ENCODE measurements around the gene INPP4A.
A peak's percentile ranks its signal among the peaks of the same experiment; 100 is the strongest.

The INPP4A gene

GRCh38 chr2:98598781-98599428, 154.2 kb downstream of the INPP4A start:
- Histone ChIP-seq H3K27me3 (ENCODE audit: low read depth, low read length) (no peaks in the 10 kb centered on the region), H3K79me2 (ENCODE audit: low read length) (peaks cover 5% of the 10 kb centered on the region), H3K4me1 (ENCODE audit: low read length) (no peaks in the 10 kb centered on the region), H2AFZ (ENCODE audit: low read depth, low read length) (no peak overlapping the region), H4K20me1 (ENCODE audit: insufficient read depth, low read length) (0 out of 2 replicates have a peak, but pooled peaks cover 2% of the 10 kb centered on the region), H3K4me2 (ENCODE audit: low read length) (no peak overlapping the region), H3K9me3 (ENCODE audit: insufficient read depth, low read length) (no peaks in the 10 kb centered on the region), H3K27ac (ENCODE audit: low read length) (no peak overlapping the region), H3K4me3 (ENCODE audit: low read length) (no peak overlapping the region), H3K9ac (ENCODE audit: low read length) (no peak overlapping the region), H3K36me3 (replicated peaks; ENCODE audit: low read depth, low read length) (peaks cover 28% of the 10 kb centered on the region)
- no peak for TF ChIP-seq EZH2phosphoT487 (IDR thresholded peaks at IDR 0.05; ENCODE audit: low read depth)
- TF ChIP-seq, protein P1, sequence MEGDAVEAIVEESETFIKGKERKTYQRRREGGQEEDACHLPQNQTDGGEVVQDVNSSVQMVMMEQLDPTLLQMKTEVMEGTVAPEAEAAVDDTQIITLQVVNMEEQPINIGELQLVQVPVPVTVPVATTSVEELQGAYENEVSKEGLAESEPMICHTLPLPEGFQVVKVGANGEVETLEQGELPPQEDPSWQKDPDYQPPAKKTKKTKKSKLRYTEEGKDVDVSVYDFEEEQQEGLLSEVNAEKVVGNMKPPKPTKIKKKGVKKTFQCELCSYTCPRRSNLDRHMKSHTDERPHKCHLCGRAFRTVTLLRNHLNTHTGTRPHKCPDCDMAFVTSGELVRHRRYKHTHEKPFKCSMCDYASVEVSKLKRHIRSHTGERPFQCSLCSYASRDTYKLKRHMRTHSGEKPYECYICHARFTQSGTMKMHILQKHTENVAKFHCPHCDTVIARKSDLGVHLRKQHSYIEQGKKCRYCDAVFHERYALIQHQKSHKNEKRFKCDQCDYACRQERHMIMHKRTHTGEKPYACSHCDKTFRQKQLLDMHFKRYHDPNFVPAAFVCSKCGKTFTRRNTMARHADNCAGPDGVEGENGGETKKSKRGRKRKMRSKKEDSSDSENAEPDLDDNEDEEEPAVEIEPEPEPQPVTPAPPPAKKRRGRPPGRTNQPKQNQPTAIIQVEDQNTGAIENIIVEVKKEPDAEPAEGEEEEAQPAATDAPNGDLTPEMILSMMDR (IDR thresholded peaks at IDR 0.05; ENCODE audit: low read depth, low read length): no peak

DNA sequence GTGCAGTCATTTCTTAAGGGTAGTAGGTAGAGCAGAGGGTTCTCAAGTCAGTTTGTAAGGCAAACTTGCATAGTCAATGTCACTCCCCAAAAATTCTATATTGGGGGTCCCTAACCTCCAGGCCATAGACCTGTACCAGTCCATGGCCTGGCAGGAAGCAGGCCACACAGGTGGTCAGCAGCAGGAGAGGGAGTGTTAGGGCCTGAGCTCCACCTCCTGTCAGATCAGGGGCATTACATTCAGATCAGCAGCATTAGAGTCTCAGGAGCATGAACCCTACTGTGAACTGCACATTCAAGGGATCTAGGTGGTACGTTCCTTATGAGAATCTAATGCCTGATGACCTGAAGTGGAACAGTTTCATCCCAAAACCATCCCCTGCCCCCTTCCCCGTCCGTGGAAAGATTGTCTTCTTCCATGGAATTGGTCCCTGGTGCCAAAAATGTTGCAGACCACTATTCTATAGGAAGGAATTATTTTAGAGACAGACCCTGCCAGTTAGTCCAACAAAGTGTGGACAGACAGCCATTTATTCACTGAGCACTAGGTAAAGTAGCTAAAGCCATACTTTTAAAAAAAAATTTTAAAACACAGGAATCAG, 157.0 kb downstream of the INPP4A start:
- Histone ChIP-seq H3K9ac (ENCODE audit: low read length) (no peak overlapping the region), H3K36me3 (replicated peaks; ENCODE audit: low read depth, low read length) (peaks cover 28% of the 10 kb centered on the region)
- TF ChIP-seq, protein P1 (IDR thresholded peaks at IDR 0.05; ENCODE audit: low read depth, low read length): peak; percentile 71
- TF ChIP-seq EZH2phosphoT487 (IDR thresholded peaks at IDR 0.05; ENCODE audit: low read depth): no peak

DNA sequence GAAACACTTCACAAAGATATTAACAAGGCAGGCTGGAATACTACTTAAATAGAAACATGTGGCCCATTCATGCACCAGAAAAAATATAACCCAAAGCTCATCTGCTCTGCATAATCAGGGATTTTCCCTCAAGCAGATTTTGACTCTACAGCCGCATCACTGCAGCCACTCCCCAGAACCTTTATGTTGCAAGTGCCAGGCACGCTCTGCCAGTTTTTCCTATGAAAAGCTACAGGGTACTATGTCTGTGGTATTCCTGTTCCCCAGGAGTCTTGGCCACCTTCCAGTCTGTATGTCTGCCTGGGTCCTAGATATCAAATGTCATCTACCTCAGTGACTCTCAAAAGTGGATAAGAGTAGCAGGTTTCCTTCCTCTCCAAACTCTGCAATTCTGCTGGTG, 159.9 kb downstream of the INPP4A start:
- Histone ChIP-seq H3K9ac (ENCODE audit: low read length) (no peak overlapping the region), H3K79me2 (ENCODE audit: low read length) (peaks cover 61% of the 10 kb centered on the region), H3K4me1 (ENCODE audit: low read length) (peaks cover 28% of the 10 kb centered on the region), H3K27me3 (ENCODE audit: low read depth, low read length) (no peaks in the 10 kb centered on the region), H3K27ac (ENCODE audit: low read length) (no peak overlapping the region), H3K4me2 (ENCODE audit: low read length) (peak overlapping the region; percentile 42), H3K36me3 (replicated peaks; ENCODE audit: low read depth, low read length) (peaks cover 22% of the 10 kb centered on the region), H4K20me1 (ENCODE audit: insufficient read depth, low read length) (peaks cover 30% of the 10 kb centered on the region), H3K4me3 (ENCODE audit: low read length) (no peak overlapping the region), H3K9me3 (ENCODE audit: insufficient read depth, low read length) (no peaks in the 10 kb centered on the region), H2AFZ (ENCODE audit: low read depth, low read length) (no peak overlapping the region)
- no peak for TF ChIP-seq EZH2phosphoT487 (IDR thresholded peaks at IDR 0.05; ENCODE audit: low read depth)
- TF ChIP-seq, protein P1 (IDR thresholded peaks at IDR 0.05; ENCODE audit: low read depth, low read length): no peak

More for the DNA sequence above, 157.0 kb downstream of the INPP4A start:
- peaks cover 14% of the 10 kb centered on the region for H3K4me1 ChIP-seq (ENCODE audit: low read length)
- no peaks in the 10 kb centered on the region for H3K27me3 ChIP-seq (ENCODE audit: low read depth, low read length)
- no peak overlapping the region for H2AFZ ChIP-seq (ENCODE audit: low read depth, low read length)
- no peaks in the 10 kb centered on the region for H3K9me3 ChIP-seq (ENCODE audit: insufficient read depth, low read length)
- peaks cover 32% of the 10 kb centered on the region for H3K79me2 ChIP-seq (ENCODE audit: low read length)
- peaks cover 21% of the 10 kb centered on the region for H4K20me1 ChIP-seq (ENCODE audit: insufficient read depth, low read length)
- H3K4me3 ChIP-seq (ENCODE audit: low read length): no peak overlapping the region
- H3K4me2 ChIP-seq (ENCODE audit: low read length): no peak overlapping the region
- H3K27ac ChIP-seq (ENCODE audit: low read length): no peak overlapping the region

- TF ChIP-seq EZH2phosphoT487 (IDR thresholded peaks at IDR 0.05; ENCODE audit: low read depth): no peak
- TF ChIP-seq, protein P1 (IDR thresholded peaks at IDR 0.05; ENCODE audit: low read depth, low read length): no peak
- no peak overlapping the region for H3K9ac ChIP-seq (ENCODE audit: low read length)
- no peak overlapping the region for H3K4me3 ChIP-seq (ENCODE audit: low read length)
- peaks cover 21% of the 10 kb centered on the region for H3K36me3 ChIP-seq (replicated peaks; ENCODE audit: low read depth, low read length)
- H4K20me1 ChIP-seq (ENCODE audit: insufficient read depth, low read length): peaks cover 30% of the 10 kb centered on the region
- no peak overlapping the region for H2AFZ ChIP-seq (ENCODE audit: low read depth, low read length)
- peak overlapping the region; percentile 42; the same call in 1 of the 2 replicates for H3K4me2 ChIP-seq (ENCODE audit: low read length)
- H3K27ac ChIP-seq (ENCODE audit: low read length): no peak overlapping the region
- no peaks in the 10 kb centered on the region for H3K27me3 ChIP-seq (ENCODE audit: low read depth, low read length)
- no peaks in the 10 kb centered on the region for H3K9me3 ChIP-seq (ENCODE audit: insufficient read depth, low read length)
- peaks cover 33% of the 10 kb centered on the region for H3K4me1 ChIP-seq (ENCODE audit: low read length)
- peaks cover 66% of the 10 kb centered on the region for H3K79me2 ChIP-seq (ENCODE audit: low read length)
Measured at GRCh38 chr2:98605076-98605475, 160.4 kb downstream of the INPP4A start.

Measured in OCI-LY3 (cell line).